Endothelial cell of umbilical vein (primary cell): ENCODE measurements around the gene P4HB. TPM values are rescaled to one million over a fixed set of nuclear protein-coding genes. Genes with fewer than 3 reads are reported as not detected.

Source experiments
- BruUV-seq: library from RNA; stranded (reverse); fragments of 400-500 nt; replicated peaks from 2 replicates; lab custom pipeline; 2021; lab: Mats Ljungman, UMichigan
- CTCF ChIA-PET: fragments of 300-600, 350-600 bp; sonication (Branson Sonifier 250); formaldehyde crosslinking; loops from one replicate; lab custom pipeline; 2021; ENCODE audit warnings: antibody characterized with exemption, inconsistent platforms; lab: Charles Lee
- POLR2A ChIA-PET: fragments of 300-600, 350-600 bp; sonication (Branson Sonifier 250); formaldehyde crosslinking; loops from one replicate; lab custom pipeline; 2021; ENCODE audit warnings: antibody characterized with exemption, inconsistent platforms; lab: Charles Lee
- DNase-seq: peaks from one replicate; pipeline ENCODE4 v3.0.0-alpha.2; 2011; ENCODE audit warnings: low read depth, low spot score
- FAIRE-seq: peaks from 2 replicates; lab custom pipeline; 2011; peaks lifted over from hg19 to GRCh38; lab: Jason Lieb, UNC
- H2AFZ ChIP-seq: 2 replicates; pipeline ENCODE4 v1.6.0; 2012; ENCODE audit warnings: low read depth, low read length, control low read depth, inconsistent platforms
- H3K27ac ChIP-seq: 2 replicates; pipeline ENCODE4 v1.5.1; 2011; ENCODE audit warnings: low read depth, mild to moderate bottlenecking, control low read depth, low read length, moderate library complexity; ENCODE audit not compliant: insufficient read depth
- H3K27me3 ChIP-seq, 2 experiments: 2 replicates each; pipeline versions ENCODE4 v1.6.0 to v1.6.1; 2011; ENCODE audit warnings: low read length in 2 of 2, mixed read lengths in 1 of 2; ENCODE audit not compliant: control insufficient read depth in 2 of 2, insufficient read depth in 2 of 2
- H3K36me3 ChIP-seq, 2 experiments: 2 replicates in 1 of 2; 3 replicates in 1 of 2; pipeline ENCODE4 v1.5.1; 2011; ENCODE audit warnings: low read length in 2 of 2, mild to moderate bottlenecking in 1 of 2, moderate library complexity in 1 of 2; ENCODE audit not compliant: control insufficient read depth in 2 of 2, insufficient read depth in 2 of 2; ENCODE audit errors: extremely low read depth in 1 of 2
- H3K4me1 ChIP-seq: 3 replicates; pipeline ENCODE4 v1.5.1; 2011; ENCODE audit warnings: mild to moderate bottlenecking, low read length; ENCODE audit not compliant: control insufficient read depth, insufficient read depth; ENCODE audit errors: extremely low read depth
- H3K4me2 ChIP-seq: 2 replicates; pipeline ENCODE4 v1.6.1; 2011; ENCODE audit warnings: low read length, control low read depth, mixed read lengths; ENCODE audit not compliant: insufficient read depth
- H3K4me3 ChIP-seq, 3 experiments: fragments of 200-600 bp in 1 of 3; sonication (generic), shearing (Covaris generic) in 1 of 3; replicated peaks in 1 of 3; 2 replicates each; pipeline ENCODE4 v1.5.1; 2011 to 2016; ENCODE audit warnings: control low read depth in 3 of 3, low read length in 3 of 3, mild to moderate bottlenecking in 2 of 3, inconsistent platforms in 1 of 3, low read depth in 1 of 3, moderate library complexity in 1 of 3; ENCODE audit not compliant: insufficient read depth in 1 of 3
- H3K79me2 ChIP-seq: 2 replicates; pipeline ENCODE4 v1.6.0; 2012; ENCODE audit warnings: low read length, inconsistent platforms; ENCODE audit not compliant: control insufficient read depth, insufficient read depth
- H3K9ac ChIP-seq: replicated peaks from 2 replicates; pipeline ENCODE3; 2011; ENCODE audit warnings: low read length, control low read depth; ENCODE audit not compliant: insufficient read depth; ENCODE audit errors: extremely low read depth
- H3K9me1 ChIP-seq: replicated peaks from 3 replicates; pipeline ENCODE4 v1.6.0; 2011; ENCODE audit warnings: mild to moderate bottlenecking, low read length; ENCODE audit not compliant: control insufficient read depth, insufficient read depth; ENCODE audit errors: extremely low read depth
- H3K9me3 ChIP-seq: replicated peaks from 2 replicates; pipeline ENCODE4 v1.5.1; 2012; ENCODE audit warnings: low read length, inconsistent platforms; ENCODE audit not compliant: control insufficient read depth, insufficient read depth
- H4K20me1 ChIP-seq: replicated peaks from 2 replicates; pipeline ENCODE3; 2011; ENCODE audit warnings: mild to moderate bottlenecking, low read length; ENCODE audit not compliant: control insufficient read depth, insufficient read depth; ENCODE audit errors: extremely low read depth
- EZH2 ChIP-seq: IDR thresholded peaks from 2 replicates; pipeline ENCODE4 v1.6.1; 2012; ENCODE audit warnings: borderline replicate concordance, low read depth, mild to moderate bottlenecking, moderate library complexity, low read length, inconsistent platforms; ENCODE audit not compliant: severe bottlenecking
- FOS ChIP-seq: IDR thresholded peaks from 2 replicates; pipeline ENCODE4 v1.6.1; 2011; ENCODE audit warnings: mild to moderate bottlenecking, low read length, moderate library complexity, borderline replicate concordance; ENCODE audit not compliant: insufficient read depth
- GATA2 ChIP-seq: IDR thresholded peaks from 2 replicates; pipeline ENCODE4 v1.7.0; 2011; ENCODE audit warnings: low read depth, mild to moderate bottlenecking, moderate library complexity, mixed read lengths, low read length; ENCODE audit not compliant: insufficient read length, insufficient read depth
- JUN ChIP-seq: IDR thresholded peaks from 2 replicates; pipeline ENCODE4 v1.6.1; 2011; ENCODE audit warnings: borderline replicate concordance, low read depth; ENCODE audit not compliant: insufficient read length, insufficient read depth
- MAX ChIP-seq: IDR thresholded peaks from 2 replicates; pipeline ENCODE4 v1.6.1; 2011; ENCODE audit not compliant: insufficient read depth, insufficient read length
- MYC ChIP-seq: IDR thresholded peaks from one replicate; pipeline ENCODE4 v1.6.1; 2011; ENCODE audit warnings: mild to moderate bottlenecking, low read depth, low read length
- POLR2A ChIP-seq: IDR thresholded peaks from 2 replicates; pipeline ENCODE4 v1.6.1; 2012; ENCODE audit warnings: low read depth, mild to moderate bottlenecking, control low read depth, low read length
- POLR2AphosphoS5 ChIP-seq: IDR thresholded peaks from 2 replicates; pipeline ENCODE4 v1.6.1; 2012; ENCODE audit warnings: low read depth, mild to moderate bottlenecking, control low read depth, low read length, moderate library complexity; ENCODE audit not compliant: insufficient read depth
- dilution Hi-C: fragments of 300-500 bp; cut with MboI; formaldehyde crosslinking; loops from one replicate; pipeline ENCODE4 v1.15.0; 2019; ENCODE audit warnings: low sequenced_read_pairs; ENCODE audit not compliant: extremely low pct_ligation_motif_present
- intact Hi-C: fragments of 100-400 bp; cut with micrococcal nuclease; formaldehyde crosslinking; loops from one replicate; pipeline ENCODE4 v1.10.0; 2022
- polyA plus RNA-seq, 4 experiments: library from polyadenylated mRNA; depleted of rRNA in 3 of 4; stranded (reverse) in 3 of 4; unstranded in 1 of 4; fragments of >200 nt; gene quantifications; 2 replicates each; pipeline versions ENCODE4 v1.2.1 to v1.2.3, GENCODE V29; 2011 to 2012; ENCODE audit warnings: missing spikeins in 1 of 4
- total RNA-seq: library from RNA; stranded (reverse); gene quantifications from 2 replicates; pipeline ENCODE4 v1.2.3, GENCODE V29; 2021
- TF ChIP-seq, protein P1 (sequence below), 2 donors: IDR thresholded peaks; 1 replicate in 1 of 2; 2 replicates in 1 of 2; pipeline ENCODE4 v1.5.1; 2011; ENCODE audit warnings: low read length in 2 of 2, mild to moderate bottlenecking in 2 of 2, moderate library complexity in 2 of 2, control low read depth in 1 of 2, inconsistent platforms in 1 of 2, low read depth in 1 of 2; ENCODE audit not compliant: insufficient read depth in 1 of 2; ENCODE audit errors: extremely low read depth in 1 of 2

Gene P4HB
- total and polyA plus RNA-seq, 2 donors (not counting 3 experiments of a cell fraction or from before 2014, with no cell fraction given), result 201 to 988 TPM

GRCh38 chr17:81895400-81895799, 35.1 kb upstream of the P4HB start:
- Histone ChIP-seq H4K20me1 (no peaks in the 10 kb centered on the region), H3K4me1 (peaks cover 3% of the 10 kb centered on the region), H3K4me2 (no peak overlapping the region), H3K9me1 (no peaks in the 10 kb centered on the region), H3K9me3 (no peaks in the 10 kb centered on the region), H3K27me3 (no peaks in the 10 kb centered on the region), H3K27ac (no peak overlapping the region), H3K79me2 (peaks cover 19% of the 10 kb centered on the region), H2AFZ (no peak overlapping the region), H3K36me3 (peaks cover 7 to 9% of the 10 kb centered on the region in 2 experiments), H3K9ac (no peak overlapping the region), H3K4me3 (no peak overlapping the region)
- no peak for FAIRE-seq
- no peak for TF ChIP-seq JUN
- no peak for TF ChIP-seq EZH2
- TF ChIP-seq, protein P1, sequence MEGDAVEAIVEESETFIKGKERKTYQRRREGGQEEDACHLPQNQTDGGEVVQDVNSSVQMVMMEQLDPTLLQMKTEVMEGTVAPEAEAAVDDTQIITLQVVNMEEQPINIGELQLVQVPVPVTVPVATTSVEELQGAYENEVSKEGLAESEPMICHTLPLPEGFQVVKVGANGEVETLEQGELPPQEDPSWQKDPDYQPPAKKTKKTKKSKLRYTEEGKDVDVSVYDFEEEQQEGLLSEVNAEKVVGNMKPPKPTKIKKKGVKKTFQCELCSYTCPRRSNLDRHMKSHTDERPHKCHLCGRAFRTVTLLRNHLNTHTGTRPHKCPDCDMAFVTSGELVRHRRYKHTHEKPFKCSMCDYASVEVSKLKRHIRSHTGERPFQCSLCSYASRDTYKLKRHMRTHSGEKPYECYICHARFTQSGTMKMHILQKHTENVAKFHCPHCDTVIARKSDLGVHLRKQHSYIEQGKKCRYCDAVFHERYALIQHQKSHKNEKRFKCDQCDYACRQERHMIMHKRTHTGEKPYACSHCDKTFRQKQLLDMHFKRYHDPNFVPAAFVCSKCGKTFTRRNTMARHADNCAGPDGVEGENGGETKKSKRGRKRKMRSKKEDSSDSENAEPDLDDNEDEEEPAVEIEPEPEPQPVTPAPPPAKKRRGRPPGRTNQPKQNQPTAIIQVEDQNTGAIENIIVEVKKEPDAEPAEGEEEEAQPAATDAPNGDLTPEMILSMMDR (IDR thresholded peaks at IDR 0.05; ENCODE audit: extremely low read depth in 1 of 2, insufficient read depth in 1 of 2, low read depth in 1 of 2, low read length in 2 of 2), result no peak
- no peak for TF ChIP-seq GATA2
- ChIA-PET POLR2A (no interaction called here), CTCF (no interaction called here)
- dilution Hi-C loops (no loop called here), intact Hi-C loops (no loop called here)
- no peak for DNase-seq
- no TSS peak for BruUV-seq

- TF ChIP-seq EZH2 (no peak), FOS (no peak), POLR2AphosphoS5 (no peak), JUN (no peak), MAX (no peak), MYC (no peak), GATA2 (no peak), POLR2A (no peak)
- TF ChIP-seq, protein P1 (IDR thresholded peaks at IDR 0.05; ENCODE audit: extremely low read depth in 1 of 2, insufficient read depth in 1 of 2, low read depth in 1 of 2, low read length in 2 of 2), result no peak
- intact Hi-C loops (loop anchor here (1.0 to 2.0 kb wide), 3 partner anchors 20 to 31 kb away; partner anchors contain the start of genes ARHGDIA, P4HB and PCYT2), dilution Hi-C loops (no loop called here)
- DNase-seq (no peak), FAIRE-seq (no peak)
- Histone ChIP-seq H3K9me3 (no peaks in the 10 kb centered on the region), H3K4me2 (no peak overlapping the region), H3K27ac (peak overlapping the region; percentile 73), H3K36me3 (peaks cover 25 to 33% of the 10 kb centered on the region in 2 experiments), H4K20me1 (no peaks in the 10 kb centered on the region), H2AFZ (no peak overlapping the region), H3K9me1 (no peaks in the 10 kb centered on the region), H3K27me3 (no peaks in the 10 kb centered on the region), H3K4me3 (peak overlapping the region; percentile 76 to 96 (median 77)), H3K9ac (peak overlapping the region; percentile 84), H3K79me2 (peaks cover 51% of the 10 kb centered on the region), H3K4me1 (peaks cover 13% of the 10 kb centered on the region)
- CTCF ChIA-PET, result interaction anchor here (2.5 kb wide), 1 partner anchor 21 kb away, joined by 10 read pairs; the partner anchor contains the start of gene ARHGDIA
- no TSS peak for BruUV-seq
- POLR2A ChIA-PET, result no interaction called here
Observed at GRCh38 chr17:81891303-81891552, 30.9 kb upstream of the P4HB start.
